Stomach (tissue), 4 donors: ENCODE results near the gene PLLP.

ENCODE experiments used
- POLR2AphosphoS5 ChIP-seq, 3 donors: sonication (generic); formaldehyde crosslinking; IDR thresholded peaks; one replicate each; pipeline ENCODE4 v1.6.1; 2016; ENCODE audit warnings: antibody characterized with exemption in 3 of 3
- TF ChIP-seq, protein P1 (sequence below), 7 experiments: fragments of 450-650 bp in 4 of 7; fragments of 200-600 bp in 3 of 7; sonication (generic) in 3 of 7; IDR thresholded peaks; one replicate each; pipeline ENCODE4 v1.5.1; 2016 to 2019; ENCODE audit warnings: antibody characterized with exemption in 7 of 7, control low read depth in 2 of 7, mild to moderate bottlenecking in 1 of 7

GRCh38 chr16:57253466-57253865 is 31.0 kb downstream of the PLLP start:
- TF ChIP-seq, protein P1, sequence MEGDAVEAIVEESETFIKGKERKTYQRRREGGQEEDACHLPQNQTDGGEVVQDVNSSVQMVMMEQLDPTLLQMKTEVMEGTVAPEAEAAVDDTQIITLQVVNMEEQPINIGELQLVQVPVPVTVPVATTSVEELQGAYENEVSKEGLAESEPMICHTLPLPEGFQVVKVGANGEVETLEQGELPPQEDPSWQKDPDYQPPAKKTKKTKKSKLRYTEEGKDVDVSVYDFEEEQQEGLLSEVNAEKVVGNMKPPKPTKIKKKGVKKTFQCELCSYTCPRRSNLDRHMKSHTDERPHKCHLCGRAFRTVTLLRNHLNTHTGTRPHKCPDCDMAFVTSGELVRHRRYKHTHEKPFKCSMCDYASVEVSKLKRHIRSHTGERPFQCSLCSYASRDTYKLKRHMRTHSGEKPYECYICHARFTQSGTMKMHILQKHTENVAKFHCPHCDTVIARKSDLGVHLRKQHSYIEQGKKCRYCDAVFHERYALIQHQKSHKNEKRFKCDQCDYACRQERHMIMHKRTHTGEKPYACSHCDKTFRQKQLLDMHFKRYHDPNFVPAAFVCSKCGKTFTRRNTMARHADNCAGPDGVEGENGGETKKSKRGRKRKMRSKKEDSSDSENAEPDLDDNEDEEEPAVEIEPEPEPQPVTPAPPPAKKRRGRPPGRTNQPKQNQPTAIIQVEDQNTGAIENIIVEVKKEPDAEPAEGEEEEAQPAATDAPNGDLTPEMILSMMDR (IDR thresholded peaks at IDR 0.05), result no peak
- TF ChIP-seq POLR2AphosphoS5 (IDR thresholded peaks at IDR 0.05), result no peak
